SK-N-SH treated with all-trans-retinoic acid at 6 μM for 48 hours (cell line): Measurements from ENCODE around the gene PPP1R26.
"Not testable (repeated sequence)": the region's sequence is repeated elsewhere in the genome, so short reads cannot be mapped to it uniquely, and the experiment has no call there.

Experiments
- SNAI2 ChIP-seq: fragments of 250-450 bp; sonication (Bioruptor Pico); IDR thresholded peaks from 2 replicates; pipeline ENCODE4 v1.5.0; 2020; ENCODE audit warnings: mild to moderate bottlenecking, moderate library complexity
- TOX ChIP-seq: fragments of 250-450 bp; sonication (Bioruptor Pico); IDR thresholded peaks from 2 replicates; pipeline ENCODE4 v1.8.0; 2021; ENCODE audit warnings: mild to moderate bottlenecking, moderate library complexity, borderline replicate concordance
- ZFP3 ChIP-seq: fragments of 250-450 bp; sonication (Bioruptor Pico); IDR thresholded peaks from 2 replicates; pipeline ENCODE4 v1.5.0; 2020; ENCODE audit warnings: mild to moderate bottlenecking, moderate library complexity
- TF ChIP-seq, protein P1 (sequence below): fragments of 250-450 bp; sonication (Bioruptor Pico); IDR thresholded peaks from 2 replicates; pipeline ENCODE4 v1.8.0; 2020; ENCODE audit warnings: mild to moderate bottlenecking, moderate library complexity, borderline replicate concordance

- TF ChIP-seq ZFP3 (CRISPR knock-in tag); SNAI2; TOX (CRISPR knock-in tag): not testable (repeated sequence)
- TF ChIP-seq, protein P1, sequence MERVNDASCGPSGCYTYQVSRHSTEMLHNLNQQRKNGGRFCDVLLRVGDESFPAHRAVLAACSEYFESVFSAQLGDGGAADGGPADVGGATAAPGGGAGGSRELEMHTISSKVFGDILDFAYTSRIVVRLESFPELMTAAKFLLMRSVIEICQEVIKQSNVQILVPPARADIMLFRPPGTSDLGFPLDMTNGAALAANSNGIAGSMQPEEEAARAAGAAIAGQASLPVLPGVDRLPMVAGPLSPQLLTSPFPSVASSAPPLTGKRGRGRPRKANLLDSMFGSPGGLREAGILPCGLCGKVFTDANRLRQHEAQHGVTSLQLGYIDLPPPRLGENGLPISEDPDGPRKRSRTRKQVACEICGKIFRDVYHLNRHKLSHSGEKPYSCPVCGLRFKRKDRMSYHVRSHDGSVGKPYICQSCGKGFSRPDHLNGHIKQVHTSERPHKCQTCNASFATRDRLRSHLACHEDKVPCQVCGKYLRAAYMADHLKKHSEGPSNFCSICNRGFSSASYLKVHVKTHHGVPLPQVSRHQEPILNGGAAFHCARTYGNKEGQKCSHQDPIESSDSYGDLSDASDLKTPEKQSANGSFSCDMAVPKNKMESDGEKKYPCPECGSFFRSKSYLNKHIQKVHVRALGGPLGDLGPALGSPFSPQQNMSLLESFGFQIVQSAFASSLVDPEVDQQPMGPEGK, result not testable (repeated sequence)
Measured at GRCh38 chr9:135534826-135535225, 55.2 kb downstream of the PPP1R26 start.
